CD4-positive, alpha-beta T cell (primary cell): Measurements from ENCODE around the gene PGC. TPM values are rescaled to one million over a fixed set of nuclear protein-coding genes. Genes with fewer than 3 reads are reported as not detected.
"Not testable (repeated sequence)": the region's sequence is repeated elsewhere in the genome, so short reads cannot be mapped to it uniquely, and the experiment has no call there.

ENCODE experiments used
- ATAC-seq: fragments of 200-7000 bp; cut with Tn5 transposase; one replicate; pipeline ENCODE4 v1.10.0; 2022; ENCODE audit warnings: mild to moderate bottlenecking; ENCODE audit not compliant: poor library complexity
- CTCF ChIA-PET: fragments of 350-600 bp; sonication (Branson Sonifier 250); formaldehyde crosslinking; loops from one replicate; lab custom pipeline; 2021; ENCODE audit warnings: antibody characterized with exemption, inconsistent platforms; lab: Charles Lee
- POLR2A ChIA-PET: fragments of 350-600 bp; sonication (Branson Sonifier 250); formaldehyde crosslinking; loops from one replicate; lab custom pipeline; 2021; ENCODE audit warnings: antibody characterized with exemption, inconsistent platforms; lab: Charles Lee
- DNase-seq, 14 experiments: peaks; one replicate each; pipeline ENCODE4 v3.0.0-alpha.2; 2013 to 2020; ENCODE audit warnings: mixed read lengths in 2 of 14
- H3K27ac ChIP-seq, 2 donors: one replicate each; pipeline versions ENCODE4 v1.5.1 to v1.7.0; 2013; ENCODE audit warnings: low read length in 2 of 2, low read depth in 1 of 2, mild to moderate bottlenecking in 1 of 2
- H3K27me3 ChIP-seq, 2 experiments: 1 replicate in 1 of 2; 2 replicates in 1 of 2; pipeline versions ENCODE4 v1.6.1 to v1.7.0; 2013; ENCODE audit warnings: low read length in 2 of 2, control low read depth in 1 of 2, mild to moderate bottlenecking in 1 of 2, moderate library complexity in 1 of 2; ENCODE audit not compliant: insufficient read depth in 2 of 2, control insufficient read depth in 1 of 2
- H3K36me3 ChIP-seq: one replicate; pipeline ENCODE4 v1.6.1; 2013; ENCODE audit warnings: low read length, control low read depth; ENCODE audit not compliant: insufficient read depth
- H3K4me1 ChIP-seq: one replicate; pipeline ENCODE4 v1.6.1; 2013; ENCODE audit warnings: low read length, control low read depth; ENCODE audit not compliant: insufficient read depth
- H3K4me3 ChIP-seq: one replicate; pipeline ENCODE4 v1.5.1; 2013; ENCODE audit warnings: mild to moderate bottlenecking, low read length, moderate library complexity
- H3K9me3 ChIP-seq, 2 experiments: 1 replicate in 1 of 2; 2 replicates in 1 of 2; pipeline versions ENCODE4 v1.6.1 to v1.7.0; 2013; ENCODE audit warnings: low read length in 2 of 2, mild to moderate bottlenecking in 2 of 2, control low read depth in 1 of 2, moderate library complexity in 1 of 2; ENCODE audit not compliant: control insufficient read depth in 1 of 2, insufficient read depth in 1 of 2
- H3K27ac Mint-ChIP-seq: one replicate; pipeline ENCODE4 v1.8.0; 2020; ENCODE audit warnings: mixed read lengths
- H3K27me3 Mint-ChIP-seq: one replicate; pipeline ENCODE4 v1.8.0; 2021; ENCODE audit warnings: mixed read lengths
- H3K36me3 Mint-ChIP-seq: one replicate; pipeline ENCODE4 v1.8.0; 2021; ENCODE audit warnings: low read depth, mixed read lengths
- H3K4me1 Mint-ChIP-seq: one replicate; pipeline ENCODE4 v1.8.0; 2021; ENCODE audit warnings: low read depth, mixed read lengths
- H3K4me3 Mint-ChIP-seq: one replicate; pipeline ENCODE4 v1.8.0; 2020; ENCODE audit warnings: mild to moderate bottlenecking, mixed read lengths
- H3K9me3 Mint-ChIP-seq: one replicate; pipeline ENCODE4 v1.8.0; 2020; ENCODE audit warnings: mixed read lengths
- intact Hi-C, 2 experiments: fragments of 100-400 bp; cut with DNase I in 1 of 2; cut with micrococcal nuclease in 1 of 2; formaldehyde crosslinking; loops; one replicate each; pipeline versions ENCODE4 v1.15.1 to v1.9.0; 2023 to 2025; cut with DNase I, micrococcal nuclease
- total RNA-seq, 174 experiments: library from RNA in 2 of 174; stranded (reverse) in 2 of 174; gene quantifications; one replicate each; pipeline ENCODE4 v1.2.3 and lab custom pipeline; 2021 to 2026
- TF ChIP-seq, protein P1 (sequence below): fragments of 200-600 bp; IDR thresholded peaks from one replicate; pipeline ENCODE4 v1.8.0; 2022; ENCODE audit warnings: antibody characterized with exemption, mild to moderate bottlenecking

The PGC gene
- total RNA-seq, 2 experiments from 2014 or later: not detected

DNA sequence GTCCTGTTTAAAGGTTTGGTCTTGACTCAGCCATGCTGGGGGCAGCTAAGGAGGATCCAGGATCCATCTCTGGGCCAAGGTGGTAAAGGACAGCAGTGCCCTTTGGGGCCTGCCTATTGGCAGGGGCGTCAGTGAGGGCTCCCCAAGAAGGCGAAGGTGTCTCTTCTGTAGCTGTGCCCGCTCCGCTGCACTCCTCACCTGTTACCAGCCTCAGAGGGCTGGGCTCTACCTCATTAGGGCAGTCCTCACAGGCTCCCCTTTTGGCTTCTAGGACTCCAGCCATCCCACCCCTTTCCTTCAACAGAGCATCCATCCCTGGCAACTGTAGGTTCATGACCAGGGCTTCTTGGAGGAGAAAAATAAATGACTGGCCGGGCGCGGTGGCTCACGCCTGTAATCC lies 22.2 kb upstream of the PGC start:
- ChIA-PET CTCF (interaction anchor here (1.5 kb wide), 1 partner anchor 18 kb away, joined by 3 read pairs; the partner anchor contains the start of gene TOMM6), POLR2A (no interaction called here)
- no peak for ATAC-seq
- Histone ChIP-seq H3K4me1 (peaks cover 5% of the 10 kb centered on the region), H3K27ac (no peak overlapping the region), H3K27me3 (no peaks in the 10 kb centered on the region), H3K9me3 (no peaks in the 10 kb centered on the region), H3K36me3 (peaks cover 36% of the 10 kb centered on the region), H3K4me3 (no peak overlapping the region)
- H3K27ac Mint-ChIP-seq: no peak overlapping the region
- H3K4me1 Mint-ChIP-seq: no peaks in the 10 kb centered on the region
- no peaks in the 10 kb centered on the region for H3K9me3 Mint-ChIP-seq
- no peak overlapping the region for H3K4me3 Mint-ChIP-seq
- TF ChIP-seq, protein P1, sequence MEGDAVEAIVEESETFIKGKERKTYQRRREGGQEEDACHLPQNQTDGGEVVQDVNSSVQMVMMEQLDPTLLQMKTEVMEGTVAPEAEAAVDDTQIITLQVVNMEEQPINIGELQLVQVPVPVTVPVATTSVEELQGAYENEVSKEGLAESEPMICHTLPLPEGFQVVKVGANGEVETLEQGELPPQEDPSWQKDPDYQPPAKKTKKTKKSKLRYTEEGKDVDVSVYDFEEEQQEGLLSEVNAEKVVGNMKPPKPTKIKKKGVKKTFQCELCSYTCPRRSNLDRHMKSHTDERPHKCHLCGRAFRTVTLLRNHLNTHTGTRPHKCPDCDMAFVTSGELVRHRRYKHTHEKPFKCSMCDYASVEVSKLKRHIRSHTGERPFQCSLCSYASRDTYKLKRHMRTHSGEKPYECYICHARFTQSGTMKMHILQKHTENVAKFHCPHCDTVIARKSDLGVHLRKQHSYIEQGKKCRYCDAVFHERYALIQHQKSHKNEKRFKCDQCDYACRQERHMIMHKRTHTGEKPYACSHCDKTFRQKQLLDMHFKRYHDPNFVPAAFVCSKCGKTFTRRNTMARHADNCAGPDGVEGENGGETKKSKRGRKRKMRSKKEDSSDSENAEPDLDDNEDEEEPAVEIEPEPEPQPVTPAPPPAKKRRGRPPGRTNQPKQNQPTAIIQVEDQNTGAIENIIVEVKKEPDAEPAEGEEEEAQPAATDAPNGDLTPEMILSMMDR: no peak
- no peak for DNase-seq
- peaks cover 26% of the 10 kb centered on the region for H3K36me3 Mint-ChIP-seq
- H3K27me3 Mint-ChIP-seq: no peaks in the 10 kb centered on the region
- intact Hi-C loops: no loop called here

DNA sequence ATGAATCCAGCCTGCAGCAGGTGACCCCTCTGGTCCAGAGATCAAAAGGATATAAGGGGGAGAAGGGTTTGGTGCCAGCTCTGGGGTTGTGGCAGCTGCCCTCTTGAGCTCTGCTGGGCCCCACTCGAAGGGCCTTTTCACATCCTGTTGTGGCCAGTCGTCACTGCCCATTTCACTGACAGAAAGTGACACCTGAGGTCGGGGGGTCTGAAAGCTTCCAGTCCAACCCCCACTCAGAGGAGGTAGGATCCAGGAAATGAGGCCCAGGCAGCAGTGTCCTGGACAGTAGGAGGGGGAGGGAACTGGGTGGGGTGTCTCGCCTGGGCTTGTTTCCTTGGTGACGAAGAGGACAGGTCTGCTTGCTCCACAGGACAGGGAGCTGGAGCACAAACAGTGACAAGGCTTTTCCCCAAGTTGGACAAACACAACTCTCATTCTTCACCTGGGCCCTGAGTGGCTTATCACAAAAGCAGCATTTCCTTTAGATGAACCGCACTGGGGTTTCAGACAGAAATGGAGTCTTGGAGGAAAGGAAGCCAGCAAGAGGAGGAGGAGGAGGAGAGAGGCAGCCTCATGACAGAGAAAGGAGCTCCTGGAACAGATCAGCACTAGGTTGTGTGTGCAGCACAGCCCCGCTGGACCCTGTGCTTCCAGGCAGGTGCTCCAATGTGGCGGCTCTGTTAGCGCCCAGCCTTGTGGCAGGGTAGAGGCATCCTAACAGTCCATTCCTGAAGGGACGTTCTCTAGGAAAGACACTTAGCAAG lies 21.5 kb upstream of the PGC start:
- DNase-seq (no peak), ATAC-seq (no peak)
- H3K36me3 ChIP-seq: peaks cover 31% of the 10 kb centered on the region
- H3K4me3 ChIP-seq: no peak overlapping the region
- no peak overlapping the region for H3K27ac Mint-ChIP-seq
- intact Hi-C loops: no loop called here
- H3K9me3 Mint-ChIP-seq: no peaks in the 10 kb centered on the region
- peaks cover 5% of the 10 kb centered on the region for H3K4me1 ChIP-seq
- H3K36me3 Mint-ChIP-seq: peaks cover 22% of the 10 kb centered on the region
- CTCF ChIA-PET: interaction anchor here (1.5 kb wide), 1 partner anchor 19 kb away, joined by 3 read pairs; the partner anchor contains the start of gene TOMM6
- H3K4me3 Mint-ChIP-seq: no peak overlapping the region
- no peaks in the 10 kb centered on the region for H3K27me3 ChIP-seq
- POLR2A ChIA-PET: no interaction called here
- H3K4me1 Mint-ChIP-seq: no peaks in the 10 kb centered on the region
- H3K27me3 Mint-ChIP-seq: no peaks in the 10 kb centered on the region
- TF ChIP-seq, protein P1: no peak
- no peaks in the 10 kb centered on the region for H3K9me3 ChIP-seq
- no peak overlapping the region for H3K27ac ChIP-seq

DNA sequence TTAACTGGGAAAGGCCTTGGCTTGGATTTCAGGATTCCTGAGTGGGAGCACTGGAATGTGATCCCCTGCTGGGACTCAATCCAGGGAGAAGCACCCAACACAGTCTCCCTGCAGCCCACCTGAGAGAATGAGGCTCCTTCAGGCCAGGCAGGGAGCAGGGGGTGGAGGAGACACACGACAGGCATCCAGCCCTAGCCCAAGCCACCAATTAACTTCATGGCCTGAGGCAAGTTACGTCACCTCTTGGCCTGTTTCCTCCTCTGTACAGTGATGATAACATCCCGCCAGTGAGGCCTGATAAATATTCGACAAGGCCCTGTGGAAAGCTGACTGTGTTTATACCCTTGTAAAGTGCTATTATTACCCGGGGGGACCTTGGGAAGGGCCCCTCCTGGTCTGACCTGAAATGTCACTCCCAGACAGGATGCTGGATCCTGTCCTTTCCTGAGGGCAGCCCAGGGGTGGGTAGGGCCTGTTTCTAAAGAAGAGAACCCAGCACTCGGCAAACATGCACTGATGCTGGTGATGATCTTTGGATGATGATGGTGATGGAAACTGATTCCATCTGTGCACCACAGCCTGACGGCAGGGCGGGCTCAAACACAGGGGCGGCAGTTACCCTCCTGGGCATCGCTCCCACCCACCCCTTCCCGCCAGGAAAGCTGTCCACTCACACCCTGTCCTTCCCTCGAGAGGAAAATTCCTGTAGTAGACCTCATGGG lies 20.1 kb upstream of the PGC start:
- Mint-ChIP-seq H3K9me3 (no peaks in the 10 kb centered on the region), H3K27me3 (no peaks in the 10 kb centered on the region), H3K4me1 (no peaks in the 10 kb centered on the region), H3K4me3 (no peak overlapping the region), H3K27ac (no peak overlapping the region), H3K36me3 (peaks cover 17% of the 10 kb centered on the region)
- Histone ChIP-seq H3K4me3 (no peak overlapping the region), H3K36me3 (peaks cover 21% of the 10 kb centered on the region), H3K4me1 (peaks cover 5% of the 10 kb centered on the region), H3K27ac (no peak overlapping the region), H3K27me3 (no peaks in the 10 kb centered on the region), H3K9me3 (no peaks in the 10 kb centered on the region)
- intact Hi-C loops: no loop called here
- CTCF ChIA-PET: no interaction called here
- POLR2A ChIA-PET: no interaction called here
- no peak for DNase-seq
- no peak for ATAC-seq
- TF ChIP-seq, protein P1: no peak

DNA sequence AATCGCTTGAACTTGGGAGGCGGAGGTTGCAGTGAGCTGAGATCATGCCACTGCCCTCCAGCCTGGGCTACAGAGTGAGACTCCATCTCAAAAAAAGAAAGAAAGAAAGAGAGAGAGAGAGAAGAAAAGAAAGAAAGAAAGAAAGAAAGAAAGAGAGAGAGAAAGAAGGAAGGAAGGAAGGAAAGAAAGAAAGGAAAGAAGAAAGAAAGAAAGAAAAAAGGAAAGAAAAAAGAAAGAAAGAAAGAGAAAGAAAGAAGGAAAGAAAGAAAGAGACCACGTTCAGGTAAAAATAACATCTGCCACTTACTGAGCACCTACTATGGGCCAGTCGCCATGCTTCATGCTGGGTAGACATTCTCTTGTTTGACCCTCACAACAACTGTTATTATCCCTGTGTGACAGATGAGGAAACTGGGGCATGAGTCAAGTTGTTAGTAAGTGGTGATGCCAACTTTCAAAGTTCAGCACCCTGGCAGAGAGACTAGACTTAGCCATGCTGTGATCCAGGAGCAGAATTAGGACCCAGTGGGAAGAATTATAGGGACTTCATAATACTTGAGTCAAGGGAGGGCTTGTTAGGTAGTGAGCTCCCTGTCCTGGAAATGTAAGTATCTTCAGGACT lies 19.0 kb upstream of the PGC start:
- intact Hi-C loops, DNase-seq, H3K27ac Mint-ChIP-seq, H3K27ac ChIP-seq, H3K4me3 ChIP-seq, CTCF ChIA-PET, H3K4me3 Mint-ChIP-seq, H3K4me1 ChIP-seq, H3K27me3 ChIP-seq, H3K4me1 Mint-ChIP-seq, POLR2A ChIA-PET, H3K9me3 ChIP-seq, H3K27me3 Mint-ChIP-seq, H3K36me3 Mint-ChIP-seq, H3K9me3 Mint-ChIP-seq, ATAC-seq: not testable (repeated sequence)
- H3K36me3 ChIP-seq: peaks cover 10% of the 10 kb centered on the region
